Hepatocyte (in vitro differentiated cells): ENCODE results near the gene SMAD7.

Source experiments
- CTCF ChIP-seq: fragments of 200-600 bp; sonication (generic); IDR thresholded peaks from 2 replicates; pipeline ENCODE4 v1.5.1; 2016; ENCODE audit warnings: antibody characterized with exemption, mild to moderate bottlenecking; ENCODE audit not compliant: poor library complexity
- EZH2phosphoT487 ChIP-seq: fragments of 200-600 bp; sonication (generic); IDR thresholded peaks from one replicate; pipeline ENCODE4 v1.6.1; 2018; ENCODE audit warnings: antibody characterized with exemption, mild to moderate bottlenecking, low read depth, moderate library complexity; ENCODE audit not compliant: unreplicated experiment, severe bottlenecking

- TF ChIP-seq CTCF (no peak), EZH2phosphoT487 (no peak)
Observed at GRCh38 chr18:48997681-48997984, 46.9 kb upstream of the SMAD7 start.
